Activated CD4-positive, alpha-beta T cell treated with anti-CD3 and anti-CD28 coated beads for 36 hours (primary cell): Measurements from ENCODE around the gene BPIFB3. TPM values are rescaled to one million over a fixed set of nuclear protein-coding genes. Genes with fewer than 3 reads are reported as not detected.

Experiments used
- ATAC-seq: fragments of 200-7000 bp; cut with Tn5 transposase; one replicate; pipeline ENCODE4 v1.10.0; 2021; ENCODE audit warnings: mild to moderate bottlenecking, moderate library complexity
- CTCF ChIA-PET: fragments of 350-600 bp; sonication (Branson Sonifier 250); formaldehyde crosslinking; loops from one replicate; lab custom pipeline; 2021; ENCODE audit warnings: antibody characterized with exemption; lab: Charles Lee
- POLR2A ChIA-PET: fragments of 350-600 bp; sonication (Branson Sonifier 250); formaldehyde crosslinking; loops from one replicate; lab custom pipeline; 2021; ENCODE audit warnings: antibody characterized with exemption, inconsistent platforms; lab: Charles Lee
- DNase-seq: peaks from one replicate; pipeline ENCODE4 v3.0.0-alpha.2; 2020
- H3K27ac Mint-ChIP-seq: one replicate; pipeline ENCODE4 v1.8.0; 2021; ENCODE audit warnings: mixed read lengths
- H3K27me3 Mint-ChIP-seq: one replicate; pipeline ENCODE4 v1.8.0; 2021; ENCODE audit warnings: mixed read lengths
- H3K36me3 Mint-ChIP-seq: one replicate; pipeline ENCODE4 v1.8.0; 2021; ENCODE audit warnings: low read depth, mixed read lengths
- H3K4me1 Mint-ChIP-seq: one replicate; pipeline ENCODE4 v1.8.0; 2021; ENCODE audit warnings: mixed read lengths
- H3K4me3 Mint-ChIP-seq: one replicate; pipeline ENCODE4 v1.8.0; 2021; ENCODE audit warnings: mild to moderate bottlenecking, moderate library complexity, mixed read lengths
- H3K9me3 Mint-ChIP-seq: one replicate; pipeline ENCODE4 v1.8.0; 2021; ENCODE audit warnings: low read depth, mixed read lengths
- intact Hi-C, 2 experiments: fragments of 100-400 bp; cut with DNase I in 1 of 2; cut with micrococcal nuclease in 1 of 2; formaldehyde crosslinking; loops; one replicate each; pipeline versions ENCODE4 v1.14.2 to v1.15.1; 2022 to 2024; cut with DNase I, micrococcal nuclease
- total RNA-seq, 2 experiments: library from RNA; stranded (reverse); gene quantifications; one replicate each; pipeline ENCODE4 v1.2.3, GENCODE V29; 2021

BPIFB3 gene
- total RNA-seq, 2 experiments from 2014 or later, result not detected

DNA sequence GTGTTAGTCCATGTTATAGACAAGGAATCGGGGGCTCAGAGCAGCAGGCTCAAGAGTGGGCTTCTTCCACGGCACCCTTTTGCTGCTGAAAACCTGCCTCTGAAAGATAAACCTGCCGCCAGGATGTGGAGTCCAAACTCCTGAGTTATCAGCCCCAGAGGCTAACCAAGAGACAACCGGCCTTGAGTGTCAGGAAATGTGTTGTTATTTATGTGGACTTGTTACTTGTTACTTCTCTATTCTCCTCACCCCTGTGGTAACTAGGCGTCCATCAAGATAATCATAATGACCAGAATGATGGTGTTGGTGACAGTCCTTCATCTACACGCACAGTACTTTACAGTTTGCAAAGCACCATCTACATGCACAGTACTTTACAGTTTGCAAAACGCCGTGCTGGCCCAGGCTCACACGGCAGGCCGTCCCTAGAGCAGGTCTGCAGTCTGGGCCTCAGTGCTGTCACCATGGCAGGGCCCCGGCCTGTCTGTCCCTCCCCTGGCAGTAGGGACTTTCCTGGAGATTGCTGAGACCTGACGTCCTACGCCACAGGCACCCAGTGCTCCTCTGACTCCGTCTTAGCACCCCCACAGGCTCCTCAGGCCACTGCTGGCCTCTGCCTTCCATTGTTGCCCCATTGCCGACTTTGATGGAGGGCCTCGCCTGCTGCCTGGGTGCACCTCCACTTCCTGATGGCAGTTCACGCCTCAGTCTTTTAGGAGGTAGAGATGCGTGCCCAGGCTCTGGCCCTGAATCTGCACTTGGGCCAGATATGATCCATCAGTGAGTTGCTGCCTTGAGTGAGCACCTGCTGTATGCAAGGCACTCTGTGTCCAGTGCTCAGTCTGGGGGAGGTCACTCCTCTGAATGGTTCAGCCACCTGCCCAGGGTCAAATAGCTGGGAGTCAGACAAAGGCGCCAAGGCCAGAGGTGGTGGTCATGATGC, 16.7 kb downstream of the BPIFB3 start:
- Mint-ChIP-seq H3K4me1 (peaks cover 5% of the 10 kb centered on the region), H3K27ac (no peak overlapping the region), H3K9me3 (no peaks in the 10 kb centered on the region), H3K36me3 (no peaks in the 10 kb centered on the region), H3K4me3 (no peak overlapping the region), H3K27me3 (no peaks in the 10 kb centered on the region)
- ATAC-seq (no peak), DNase-seq (no peak)
- ChIA-PET POLR2A (no interaction called here), CTCF (no interaction called here)
- intact Hi-C loops, result no loop called here

- intact Hi-C loops, result no loop called here
- ATAC-seq (no peak), DNase-seq (no peak)
- POLR2A ChIA-PET, result no interaction called here
- Mint-ChIP-seq H3K27ac (no peak overlapping the region), H3K36me3 (no peaks in the 10 kb centered on the region), H3K27me3 (no peaks in the 10 kb centered on the region), H3K4me1 (peaks cover 5% of the 10 kb centered on the region), H3K9me3 (no peaks in the 10 kb centered on the region), H3K4me3 (no peak overlapping the region)
- CTCF ChIA-PET, result no interaction called here
Measured at GRCh38 chr20:33071198-33071597, 17.5 kb downstream of the BPIFB3 start.

DNA sequence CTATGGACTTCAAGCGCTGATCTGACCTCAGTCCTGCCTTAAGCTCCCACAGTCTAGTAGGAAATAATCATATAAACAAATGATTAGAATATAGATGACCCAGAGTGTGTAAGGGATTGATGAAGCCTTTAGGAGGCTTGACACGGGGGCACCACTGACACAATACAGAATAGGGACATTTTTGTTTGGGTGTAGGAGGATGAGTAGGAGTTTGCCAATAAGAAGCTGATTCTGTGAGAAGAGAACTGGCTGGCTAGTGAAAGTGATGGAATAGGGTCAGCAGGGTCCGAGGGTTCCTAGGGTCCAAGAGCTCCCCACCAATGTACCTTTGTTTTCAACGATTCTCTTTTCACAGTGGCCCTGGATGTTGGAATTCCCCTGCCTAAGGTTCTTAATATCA, 18.7 kb downstream of the BPIFB3 start:
- ChIA-PET POLR2A (no interaction called here), CTCF (no interaction called here)
- intact Hi-C loops, result no loop called here
- H3K27ac Mint-ChIP-seq, result no peak overlapping the region
- no peaks in the 10 kb centered on the region for H3K36me3 Mint-ChIP-seq
- H3K27me3 Mint-ChIP-seq, result no peaks in the 10 kb centered on the region
- no peaks in the 10 kb centered on the region for H3K9me3 Mint-ChIP-seq
- DNase-seq (no peak), ATAC-seq (no peak)
- peaks cover 7% of the 10 kb centered on the region for H3K4me1 Mint-ChIP-seq
- no peak overlapping the region for H3K4me3 Mint-ChIP-seq

GRCh38 chr20:33072813-33073212, 19.1 kb downstream of the BPIFB3 start:
- Mint-ChIP-seq H3K4me1 (peaks cover 7% of the 10 kb centered on the region), H3K4me3 (no peak overlapping the region), H3K36me3 (no peaks in the 10 kb centered on the region), H3K27ac (no peak overlapping the region), H3K27me3 (no peaks in the 10 kb centered on the region), H3K9me3 (no peaks in the 10 kb centered on the region)
- ATAC-seq, result no peak
- intact Hi-C loops, result no loop called here
- CTCF ChIA-PET, result no interaction called here
- POLR2A ChIA-PET, result no interaction called here
- DNase-seq, result no peak

DNA sequence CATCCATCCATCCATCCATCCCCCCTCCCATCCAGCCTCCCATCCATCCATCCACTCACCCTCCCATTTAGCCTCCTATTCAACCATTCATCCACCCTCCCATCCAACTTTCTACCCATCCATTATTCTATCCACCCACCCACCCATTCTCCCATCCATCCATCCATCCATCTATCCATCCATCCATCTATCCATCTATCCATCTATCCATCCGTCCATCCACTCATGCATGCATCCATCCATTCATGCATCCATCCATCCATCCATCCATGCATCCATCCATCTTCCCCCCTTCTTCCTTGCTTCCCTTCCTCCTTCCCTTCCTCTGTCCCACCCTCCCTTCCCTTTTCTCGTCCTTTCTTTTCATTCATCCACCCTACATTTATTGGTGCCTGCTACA, 21.0 kb downstream of the BPIFB3 start:
- DNase-seq (no peak), ATAC-seq (no peak)
- intact Hi-C loops, result no loop called here
- H3K4me3 Mint-ChIP-seq, result no peak overlapping the region
- ChIA-PET CTCF (no interaction called here), POLR2A (no interaction called here)
- H3K27me3 Mint-ChIP-seq, result no peaks in the 10 kb centered on the region
- H3K27ac Mint-ChIP-seq, result no peak overlapping the region
- H3K36me3 Mint-ChIP-seq, result no peaks in the 10 kb centered on the region
- H3K9me3 Mint-ChIP-seq, result no peaks in the 10 kb centered on the region
- peaks cover 2% of the 10 kb centered on the region for H3K4me1 Mint-ChIP-seq

- POLR2A ChIA-PET, result no interaction called here
- Mint-ChIP-seq H3K9me3 (no peaks in the 10 kb centered on the region), H3K27ac (no peak overlapping the region), H3K36me3 (no peaks in the 10 kb centered on the region), H3K4me1 (peaks cover 2% of the 10 kb centered on the region), H3K4me3 (no peak overlapping the region), H3K27me3 (no peaks in the 10 kb centered on the region)
- intact Hi-C loops, result no loop called here
- DNase-seq (no peak), ATAC-seq (no peak)
- CTCF ChIA-PET, result interaction anchor here (0.6 to 1.0 kb wide), 3 partner anchors 13 to 143 kb away, joined by 3 to 6 read pairs (median 3); no protein-coding TSS in a partner anchor
Measured at GRCh38 chr20:33075281-33075680, 21.6 kb downstream of the BPIFB3 start.

- no peak overlapping the region for H3K4me3 Mint-ChIP-seq
- H3K27ac Mint-ChIP-seq, result no peak overlapping the region
- no peaks in the 10 kb centered on the region for H3K27me3 Mint-ChIP-seq
- peak; percentile 14 for DNase-seq
- POLR2A ChIA-PET, result no interaction called here
- CTCF ChIA-PET, result interaction anchor here (0.6 to 0.8 kb wide), 3 partner anchors 12 to 104 kb away, joined by 3 to 4 read pairs (median 3); no protein-coding TSS in a partner anchor
- no peak for ATAC-seq
- H3K4me1 Mint-ChIP-seq, result peaks cover 2% of the 10 kb centered on the region
- intact Hi-C loops, result loop anchor here (1.0 kb wide), 1 partner anchor 175 kb away; no protein-coding TSS in a partner anchor
- H3K36me3 Mint-ChIP-seq, result no peaks in the 10 kb centered on the region
- no peaks in the 10 kb centered on the region for H3K9me3 Mint-ChIP-seq
Measured at GRCh38 chr20:33076662-33077372, 23.1 kb downstream of the BPIFB3 start.

- H3K36me3 Mint-ChIP-seq, result no peaks in the 10 kb centered on the region
- CTCF ChIA-PET, result interaction anchor here (0.6 kb wide), 1 partner anchor 21 kb away, joined by 4 read pairs; no protein-coding TSS in a partner anchor
Measured at GRCh38 chr20:33079259-33079658, 25.6 kb downstream of the BPIFB3 start, which contains the start of gene BPIFB4. Gene BPIFB4, plus strand, starts transcription at chr20:33079643. Its CDS starts 1,884 bp downstream, at chr20:33081527.

GRCh38 chr20:33081411-33082154, 27.9 kb downstream of the BPIFB3 start:
- CTCF ChIA-PET, result interaction anchor here (0.6 to 0.7 kb wide), 2 partner anchors 70 to 159 kb away, joined by 3 to 5 read pairs; no protein-coding TSS in a partner anchor
- no peaks in the 10 kb centered on the region for H3K9me3 Mint-ChIP-seq
- H3K4me1 Mint-ChIP-seq, result peaks cover 2% of the 10 kb centered on the region
- no peaks in the 10 kb centered on the region for H3K36me3 Mint-ChIP-seq
- POLR2A ChIA-PET, result no interaction called here
- H3K4me3 Mint-ChIP-seq, result no peak overlapping the region
- intact Hi-C loops, result no loop called here
- no peaks in the 10 kb centered on the region for H3K27me3 Mint-ChIP-seq
- no peak for DNase-seq
- H3K27ac Mint-ChIP-seq, result no peak overlapping the region
- no peak for ATAC-seq

More at GRCh38 chr20:33079259-33079658, 25.6 kb downstream of the BPIFB3 start, which contains the start of gene BPIFB4:
- H3K4me1 Mint-ChIP-seq, result peaks cover 2% of the 10 kb centered on the region
- H3K9me3 Mint-ChIP-seq, result no peaks in the 10 kb centered on the region
- intact Hi-C loops, result no loop called here
- DNase-seq (no peak), ATAC-seq (no peak)
- no peaks in the 10 kb centered on the region for H3K27me3 Mint-ChIP-seq
- POLR2A ChIA-PET, result no interaction called here
- no peak within 1 kb of the TSS for H3K27ac Mint-ChIP-seq
- no peak within 1 kb of the TSS for H3K4me3 Mint-ChIP-seq

GRCh38 chr20:33082546-33082945, 28.8 kb downstream of the BPIFB3 start:
- no peaks in the 10 kb centered on the region for H3K27me3 Mint-ChIP-seq
- H3K36me3 Mint-ChIP-seq, result no peaks in the 10 kb centered on the region
- no peak for ATAC-seq
- H3K9me3 Mint-ChIP-seq, result no peaks in the 10 kb centered on the region
- ChIA-PET POLR2A (no interaction called here), CTCF (no interaction called here)
- no peak for DNase-seq
- intact Hi-C loops, result no loop called here
- H3K4me1 Mint-ChIP-seq, result no peaks in the 10 kb centered on the region
- H3K4me3 Mint-ChIP-seq, result no peak overlapping the region
- no peak overlapping the region for H3K27ac Mint-ChIP-seq
